Measurements from ENCODE around the gene KRT15.

Gene KRT15

DNA sequence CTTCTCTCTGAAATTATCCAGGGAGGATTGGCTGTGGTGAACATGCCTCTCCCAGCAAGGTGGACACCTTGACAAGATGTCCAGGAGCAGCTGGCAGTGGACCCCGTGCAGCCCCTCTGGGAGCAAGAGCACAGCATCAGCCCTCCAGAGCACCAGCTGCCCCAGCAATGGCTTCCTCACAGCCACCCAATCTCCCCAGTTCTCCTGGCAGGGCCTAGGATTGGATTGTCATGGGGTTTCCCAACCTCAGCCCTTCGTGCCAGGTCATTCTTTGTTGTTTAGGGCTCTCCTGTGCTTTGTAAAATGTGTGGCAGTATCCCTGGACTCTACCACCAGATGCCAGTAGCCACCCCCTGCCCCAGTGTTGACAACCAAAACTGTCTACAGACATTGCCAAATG is 27.2 kb downstream of the KRT15 start:
- no peak for DNase-seq (ENCODE audit: low read depth, low spot score)
- TF ChIP-seq, protein P1, sequence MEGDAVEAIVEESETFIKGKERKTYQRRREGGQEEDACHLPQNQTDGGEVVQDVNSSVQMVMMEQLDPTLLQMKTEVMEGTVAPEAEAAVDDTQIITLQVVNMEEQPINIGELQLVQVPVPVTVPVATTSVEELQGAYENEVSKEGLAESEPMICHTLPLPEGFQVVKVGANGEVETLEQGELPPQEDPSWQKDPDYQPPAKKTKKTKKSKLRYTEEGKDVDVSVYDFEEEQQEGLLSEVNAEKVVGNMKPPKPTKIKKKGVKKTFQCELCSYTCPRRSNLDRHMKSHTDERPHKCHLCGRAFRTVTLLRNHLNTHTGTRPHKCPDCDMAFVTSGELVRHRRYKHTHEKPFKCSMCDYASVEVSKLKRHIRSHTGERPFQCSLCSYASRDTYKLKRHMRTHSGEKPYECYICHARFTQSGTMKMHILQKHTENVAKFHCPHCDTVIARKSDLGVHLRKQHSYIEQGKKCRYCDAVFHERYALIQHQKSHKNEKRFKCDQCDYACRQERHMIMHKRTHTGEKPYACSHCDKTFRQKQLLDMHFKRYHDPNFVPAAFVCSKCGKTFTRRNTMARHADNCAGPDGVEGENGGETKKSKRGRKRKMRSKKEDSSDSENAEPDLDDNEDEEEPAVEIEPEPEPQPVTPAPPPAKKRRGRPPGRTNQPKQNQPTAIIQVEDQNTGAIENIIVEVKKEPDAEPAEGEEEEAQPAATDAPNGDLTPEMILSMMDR (IDR thresholded peaks at IDR 0.05; ENCODE audit: low read depth, low read length) = no peak
- H3K4me3 ChIP-seq (ENCODE audit: low read depth, low read length) = no peak overlapping the region
- in situ Hi-C loops (cut with HindIII; ENCODE audit: low sequenced_read_pairs) = no loop called here

DNA sequence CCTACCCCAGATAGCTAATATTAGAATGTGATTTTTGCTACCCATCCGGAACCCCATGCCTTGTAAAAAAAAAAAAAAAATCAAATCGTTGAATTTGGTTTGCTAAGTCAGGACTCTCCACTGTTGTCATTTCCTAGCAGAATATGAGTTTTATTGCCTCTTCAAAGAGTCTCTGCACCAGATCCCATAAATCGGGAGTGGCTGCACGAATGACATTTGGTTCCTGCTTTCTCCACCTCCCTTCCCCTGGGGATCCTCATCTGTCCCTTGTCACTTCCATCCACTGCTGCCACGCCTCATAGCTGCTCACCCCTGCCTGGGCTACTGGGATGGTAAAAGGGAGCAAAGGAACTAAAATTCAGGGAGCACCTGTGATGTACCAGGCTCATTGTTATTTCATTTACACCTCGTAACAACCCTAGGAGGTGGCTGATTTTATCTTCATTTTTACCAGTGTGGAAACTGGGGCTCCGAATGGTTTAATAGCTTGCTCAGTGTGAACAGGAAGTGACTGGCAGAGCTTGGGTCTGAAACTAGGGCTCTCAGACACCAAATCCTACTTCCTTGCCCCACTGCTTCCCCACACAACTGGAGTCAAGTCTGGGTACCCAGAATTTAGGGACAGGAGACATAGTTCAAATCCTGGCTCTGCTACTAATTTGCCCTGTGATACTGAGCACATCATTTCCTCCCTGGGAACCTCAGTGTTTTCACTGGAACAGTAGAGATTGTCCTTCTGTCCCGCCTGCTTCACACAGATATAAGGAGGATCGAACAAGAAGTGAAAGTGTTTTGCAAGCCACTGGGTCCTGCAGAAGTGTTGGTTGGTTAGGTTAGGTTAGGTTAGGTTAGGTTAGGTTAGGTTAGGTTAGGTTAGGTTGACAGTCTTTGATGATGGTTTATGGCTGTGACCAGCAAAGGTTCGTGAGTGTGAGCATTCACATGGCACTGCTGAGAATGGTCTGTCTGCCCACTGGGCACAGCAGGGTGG is 28.4 kb downstream of the KRT15 start:
- no peak for DNase-seq (ENCODE audit: low read depth, low spot score)
- TF ChIP-seq, protein P1 (IDR thresholded peaks at IDR 0.05; ENCODE audit: low read depth, low read length) = no peak
- in situ Hi-C loops (cut with HindIII; ENCODE audit: low sequenced_read_pairs) = no loop called here
- no peak overlapping the region for H3K4me3 ChIP-seq (ENCODE audit: low read depth, low read length)

DNA sequence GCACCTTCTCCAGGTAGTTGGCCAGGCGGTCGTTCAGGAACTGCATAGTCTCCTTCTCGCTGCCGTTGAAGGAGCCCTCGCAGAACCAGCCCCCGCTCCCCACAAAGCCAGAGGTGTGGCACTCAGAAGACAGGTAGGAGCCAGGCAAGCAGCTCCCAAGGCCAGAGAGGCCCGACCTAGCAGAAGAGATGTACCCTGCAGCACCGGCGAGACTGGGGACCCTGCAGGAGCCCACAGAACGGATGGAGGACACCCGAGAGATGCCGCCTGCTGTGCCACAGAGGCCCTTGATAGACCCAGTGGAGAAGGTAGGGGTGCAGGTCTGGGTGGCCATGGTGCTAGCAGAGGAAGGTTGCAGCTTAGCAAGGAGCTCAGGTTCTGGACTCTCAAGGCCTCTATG is 29.2 kb downstream of the KRT15 start, which contains the start of gene KRT36:
Gene KRT36 (minus strand): TSS at position 380 of the 400 bp plus-strand sequence. CDS start 46 bp downstream, at position 334.
- no peak within 1 kb of the TSS for H3K4me3 ChIP-seq (ENCODE audit: low read depth, low read length)
- in situ Hi-C loops (cut with HindIII; ENCODE audit: low sequenced_read_pairs) = no loop called here
- TF ChIP-seq, protein P1 (IDR thresholded peaks at IDR 0.05; ENCODE audit: low read depth, low read length) = no peak
- DNase-seq (ENCODE audit: low read depth, low spot score) = no peak

GRCh38 chr17:41486809-41487530 is 31.7 kb downstream of the KRT15 start:
- in situ Hi-C loops (cut with HindIII; ENCODE audit: low sequenced_read_pairs) = no loop called here
- TF ChIP-seq, protein P1 (IDR thresholded peaks at IDR 0.05; ENCODE audit: low read depth, low read length) = peak; percentile 52
- H3K4me3 ChIP-seq (ENCODE audit: low read depth, low read length) = no peak overlapping the region
- DNase-seq (ENCODE audit: low read depth, low spot score) = no peak

DNA sequence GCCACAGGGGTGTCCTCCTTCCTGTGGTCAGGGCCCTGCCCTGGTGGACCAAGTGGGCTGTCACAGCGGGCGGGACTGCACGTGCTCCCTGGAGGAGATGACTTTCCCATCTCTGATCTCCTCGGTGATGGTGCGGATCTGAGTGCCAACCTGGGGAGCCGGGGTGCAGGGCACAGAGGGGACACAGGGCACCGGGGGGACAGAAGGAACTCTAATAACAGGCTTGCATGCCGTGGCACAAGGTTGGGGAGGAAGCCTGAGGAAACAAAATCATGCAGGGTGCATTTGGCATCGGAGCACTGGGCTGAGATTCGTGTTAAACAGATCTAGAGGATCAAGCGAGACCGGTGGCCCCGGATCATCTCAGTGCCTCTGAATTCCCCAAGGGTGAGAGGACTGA is 32.4 kb downstream of the KRT15 start:
- TF ChIP-seq, protein P1 (IDR thresholded peaks at IDR 0.05; ENCODE audit: low read depth, low read length) = no peak
- no peak overlapping the region for H3K4me3 ChIP-seq (ENCODE audit: low read depth, low read length)
- no peak for DNase-seq (ENCODE audit: low read depth, low spot score)
- in situ Hi-C loops (cut with HindIII; ENCODE audit: low sequenced_read_pairs) = no loop called here

Measured in astrocyte of the spinal cord (primary cell).